ENCODE measurements around the gene IL12RB1.

DNA sequence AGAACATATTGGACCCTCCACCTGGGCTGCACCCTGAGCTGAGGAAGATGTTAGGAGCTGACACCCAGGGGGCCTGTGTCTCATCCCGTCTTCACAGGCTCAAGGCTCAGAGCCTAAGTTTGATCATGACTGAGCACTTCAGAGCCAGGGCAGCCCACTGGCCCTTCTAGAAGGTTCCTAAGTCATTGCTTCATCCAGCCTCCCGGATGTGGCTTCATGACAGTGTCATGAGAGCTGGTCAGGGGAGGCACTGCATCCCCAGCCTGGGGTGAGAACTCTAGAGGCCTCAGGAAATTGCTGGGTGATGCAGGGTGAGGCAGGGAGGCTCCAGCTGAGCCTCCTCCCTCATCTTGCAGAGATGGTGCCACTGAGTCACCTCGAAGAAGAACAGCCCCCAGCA lies 41.3 kb upstream of the IL12RB1 start:
- TF ChIP-seq, protein P1, sequence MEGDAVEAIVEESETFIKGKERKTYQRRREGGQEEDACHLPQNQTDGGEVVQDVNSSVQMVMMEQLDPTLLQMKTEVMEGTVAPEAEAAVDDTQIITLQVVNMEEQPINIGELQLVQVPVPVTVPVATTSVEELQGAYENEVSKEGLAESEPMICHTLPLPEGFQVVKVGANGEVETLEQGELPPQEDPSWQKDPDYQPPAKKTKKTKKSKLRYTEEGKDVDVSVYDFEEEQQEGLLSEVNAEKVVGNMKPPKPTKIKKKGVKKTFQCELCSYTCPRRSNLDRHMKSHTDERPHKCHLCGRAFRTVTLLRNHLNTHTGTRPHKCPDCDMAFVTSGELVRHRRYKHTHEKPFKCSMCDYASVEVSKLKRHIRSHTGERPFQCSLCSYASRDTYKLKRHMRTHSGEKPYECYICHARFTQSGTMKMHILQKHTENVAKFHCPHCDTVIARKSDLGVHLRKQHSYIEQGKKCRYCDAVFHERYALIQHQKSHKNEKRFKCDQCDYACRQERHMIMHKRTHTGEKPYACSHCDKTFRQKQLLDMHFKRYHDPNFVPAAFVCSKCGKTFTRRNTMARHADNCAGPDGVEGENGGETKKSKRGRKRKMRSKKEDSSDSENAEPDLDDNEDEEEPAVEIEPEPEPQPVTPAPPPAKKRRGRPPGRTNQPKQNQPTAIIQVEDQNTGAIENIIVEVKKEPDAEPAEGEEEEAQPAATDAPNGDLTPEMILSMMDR (IDR thresholded peaks at IDR 0.05; ENCODE audit: poor library complexity) = no peak
- TF ChIP-seq EZH2 (IDR thresholded peaks at IDR 0.05; ENCODE audit: borderline replicate concordance) (no peak), EZH2phosphoT487 (IDR thresholded peaks at IDR 0.05; ENCODE audit: low read depth, severe bottlenecking, unreplicated experiment) (no peak)

Measured in hepatocyte (in vitro differentiated cells).